ENCODE data around the gene SLC1A5. TPM values are rescaled to one million over a fixed set of nuclear protein-coding genes. Genes with fewer than 3 reads are reported as not detected.

The SLC1A5 gene
- total RNA-seq, 1 donor from 2014 or later = 233 TPM

GRCh38 chr19:46821512-46822409 lies 33.4 kb upstream of the SLC1A5 start:
- Histone ChIP-seq H2AFZ (ENCODE audit: low read depth, low read length) (no peak overlapping the region), H3K27ac (ENCODE audit: low read depth, low read length) (no peak overlapping the region)
- no peak overlapping the region for H3K4me3 Mint-ChIP-seq (ENCODE audit: unreplicated experiment)

GRCh38 chr19:46818812-46819211 lies 30.4 kb upstream of the SLC1A5 start:
- H3K4me3 ChIP-seq (ENCODE audit: insufficient read depth, low read depth, low read length) = no peak overlapping the region
- H2AFZ ChIP-seq (ENCODE audit: low read depth, low read length) = no peak overlapping the region
- H3K4me1 ChIP-seq (ENCODE audit: insufficient read depth, low read length) = peaks cover 3% of the 10 kb centered on the region
- Mint-ChIP-seq H3K4me1 (ENCODE audit: low read depth, unreplicated experiment) (peaks cover 9% of the 10 kb centered on the region), H3K4me3 (ENCODE audit: unreplicated experiment) (no peak overlapping the region), H3K27ac (ENCODE audit: unreplicated experiment) (no peak overlapping the region), H3K36me3 (ENCODE audit: low read depth, unreplicated experiment) (peaks cover 2% of the 10 kb centered on the region), H3K27me3 (ENCODE audit: low read depth, unreplicated experiment) (peaks cover 6% of the 10 kb centered on the region), H3K9me3 (ENCODE audit: unreplicated experiment) (no peaks in the 10 kb centered on the region)
- H3K27ac ChIP-seq (ENCODE audit: low read depth, low read length) = no peak overlapping the region
- no peaks in the 10 kb centered on the region for H3K27me3 ChIP-seq (ENCODE audit: insufficient read depth, low read length)
- no peaks in the 10 kb centered on the region for H3K79me2 ChIP-seq (ENCODE audit: insufficient read depth, low read length)
- no peak for FAIRE-seq
- TF ChIP-seq CTCF (IDR thresholded peaks at IDR 0.05; ENCODE audit: insufficient read depth, low read depth, low read length) = no peak
- TF ChIP-seq EZH2 (IDR thresholded peaks at IDR 0.05; ENCODE audit: insufficient read depth, low read length) = no peak
- no peak for DNase-seq (ENCODE audit: low read depth)
- no peak overlapping the region for H3K9ac ChIP-seq (ENCODE audit: low read length)
- no peaks in the 10 kb centered on the region for H3K9me3 ChIP-seq (ENCODE audit: insufficient read depth, low read depth, low read length)
- no peaks in the 10 kb centered on the region for H3K36me3 ChIP-seq (ENCODE audit: insufficient read depth, low read length)
- H4K20me1 ChIP-seq (ENCODE audit: insufficient read depth, low read length) = no peaks in the 10 kb centered on the region
- no peak overlapping the region for H3K4me2 ChIP-seq (ENCODE audit: low read length)

More at GRCh38 chr19:46821512-46822409, 33.4 kb upstream of the SLC1A5 start:
- H3K36me3 ChIP-seq (ENCODE audit: insufficient read depth, low read length) = no peaks in the 10 kb centered on the region
- Mint-ChIP-seq H3K27me3 (ENCODE audit: low read depth, unreplicated experiment) (no peaks in the 10 kb centered on the region), H3K27ac (ENCODE audit: unreplicated experiment) (no peak overlapping the region), H3K9me3 (ENCODE audit: unreplicated experiment) (peaks cover 2% of the 10 kb centered on the region), H3K36me3 (ENCODE audit: low read depth, unreplicated experiment) (peaks cover 2% of the 10 kb centered on the region), H3K4me1 (ENCODE audit: low read depth, unreplicated experiment) (peaks cover 7% of the 10 kb centered on the region)
- H3K79me2 ChIP-seq (ENCODE audit: insufficient read depth, low read length) = no peaks in the 10 kb centered on the region
- FAIRE-seq (no peak), DNase-seq (ENCODE audit: low read depth) (no peak)
- no peaks in the 10 kb centered on the region for H3K9me3 ChIP-seq (ENCODE audit: insufficient read depth, low read depth, low read length)
- no peak overlapping the region for H3K4me3 ChIP-seq (ENCODE audit: insufficient read depth, low read depth, low read length)
- no peaks in the 10 kb centered on the region for H3K27me3 ChIP-seq (ENCODE audit: insufficient read depth, low read length)
- H3K9ac ChIP-seq (ENCODE audit: low read length) = no peak overlapping the region
- H3K4me2 ChIP-seq (ENCODE audit: low read length) = no peak overlapping the region
- TF ChIP-seq EZH2 (IDR thresholded peaks at IDR 0.05; ENCODE audit: insufficient read depth, low read length) = no peak
- TF ChIP-seq CTCF (IDR thresholded peaks at IDR 0.05; ENCODE audit: insufficient read depth, low read depth, low read length) = no peak
- H4K20me1 ChIP-seq (ENCODE audit: insufficient read depth, low read length) = no peaks in the 10 kb centered on the region
- no peaks in the 10 kb centered on the region for H3K4me1 ChIP-seq (ENCODE audit: insufficient read depth, low read length)
